ENCODE measurements around the gene MAP3K20. TPM values are rescaled to one million over a fixed set of nuclear protein-coding genes. Genes with fewer than 3 reads are reported as not detected.
"Not testable (repeated sequence)": the region's sequence is repeated elsewhere in the genome, so short reads cannot be mapped to it uniquely, and the experiment has no call there.

The MAP3K20 gene
- total and polyA plus RNA-seq, 10 of the 15 experiments (the other 5 are each of a cell fraction or from before 2014, with no cell fraction given) = 0.04 to 5.6 (median 2.3) TPM

GRCh38 chr2:173280853-173281252 is 205.2 kb downstream of the MAP3K20 start (continued):
- TF ChIP-seq NFIC (IDR thresholded peaks at IDR 0.05; ENCODE audit: low read depth, low read length) (no peak), FOS (IDR thresholded peaks at IDR 0.05; ENCODE audit: borderline replicate concordance, extremely low read depth, insufficient read length) (no peak), MYC (IDR thresholded peaks at IDR 0.05; ENCODE audit: insufficient read depth, insufficient read length, insufficient replicate concordance, low read length, severe bottlenecking) (no peak), LARP7 (IDR thresholded peaks at IDR 0.05) (no peak), CEBPZ (IDR thresholded peaks at IDR 0.05; ENCODE audit: low read depth, low read length) (no peak), MTA3 (IDR thresholded peaks at IDR 0.05; ENCODE audit: borderline replicate concordance, low read length) (no peak)

GRCh38 chr2:173281898-173282297 is 206.3 kb downstream of the MAP3K20 start:
- H3K79me2 ChIP-seq (ENCODE audit: control insufficient read depth, insufficient read depth, low read length); ATAC-seq; H3K4me1 ChIP-seq (ENCODE audit: control insufficient read depth, insufficient read depth, low read length); RAD21 ChIA-PET (ENCODE audit: unreplicated experiment); intact Hi-C loops (cut with micrococcal nuclease; ENCODE audit: unreplicated experiment); BruUV-seq (replicated peaks); SMC1A ChIA-PET (ENCODE audit: uncharacterized antibody, unreplicated experiment); H3K4me3 ChIP-seq; H2AFZ ChIP-seq (ENCODE audit: control insufficient read depth, low read depth, low read length); H3K4me2 ChIP-seq (ENCODE audit: control insufficient read depth, insufficient read depth); H3K36me3 ChIP-seq (ENCODE audit: control insufficient read depth in 2 of 2, insufficient read depth in 2 of 2, low read length in 1 of 2); H3K9me3 ChIP-seq (replicated peaks; ENCODE audit: control insufficient read depth, insufficient read depth, low read length); FAIRE-seq; H3K27ac ChIP-seq (ENCODE audit: control insufficient read depth, insufficient read depth); POLR2A ChIA-PET; DNase-seq (ENCODE audit: low read depth, low spot score); H3K27me3 ChIP-seq (replicated peaks in 1 of 2; ENCODE audit: control insufficient read depth in 2 of 2, insufficient read depth in 2 of 2, low read length in 1 of 2); H4K20me1 ChIP-seq (ENCODE audit: control insufficient read depth, insufficient read depth); H3K9ac ChIP-seq (ENCODE audit: control insufficient read depth, insufficient read depth, low read length); CTCF ChIA-PET; in situ Hi-C loops (cut with MboI): not testable (repeated sequence)
- peak; percentile 28; the same call in 1 of the 2 replicates for TF ChIP-seq NFYB (IDR thresholded peaks at IDR 0.05; ENCODE audit: insufficient read depth, low read depth, low read length)
- 85% methylated on average over 8 of the region's 8 CpGs for WGBS (ENCODE audit: insufficient coverage, insufficient replicate concordance, low lambda C conversion rate, missing lambda C conversion rate)
